NB4 (cell line): Measurements from ENCODE around the gene CD38.

Source experiments
- DNase-seq: peaks from one replicate; pipeline ENCODE4 v3.0.0; 2010; ENCODE audit warnings: low read depth
- H3K4me3 ChIP-seq: one replicate; pipeline ENCODE4 v1.5.1; 2011; ENCODE audit warnings: mild to moderate bottlenecking, low read depth, low read length, moderate library complexity
- CTCF ChIP-seq: IDR thresholded peaks from one replicate; pipeline ENCODE4 v1.5.1; 2012; ENCODE audit warnings: low read depth, low read length
- MAX ChIP-seq: IDR thresholded peaks from 2 replicates; pipeline ENCODE4 v1.6.1; 2011; ENCODE audit warnings: low read depth, low read length
- MYC ChIP-seq: IDR thresholded peaks from 2 replicates; pipeline ENCODE4 v1.6.1; 2011; ENCODE audit warnings: low read depth, low read length
- POLR2A ChIP-seq: IDR thresholded peaks from 2 replicates; pipeline ENCODE4 v1.6.1; 2011; ENCODE audit warnings: mild to moderate bottlenecking; ENCODE audit not compliant: insufficient read length; ENCODE audit errors: extremely low read depth

CD38 gene

GRCh38 chr4:15875663-15876460, 97.7 kb downstream of the CD38 start:
- TF ChIP-seq MYC (no peak), CTCF (no peak), MAX (no peak), POLR2A (no peak)
- no peak overlapping the region for H3K4me3 ChIP-seq
- DNase-seq: no peak

GRCh38 chr4:15878011-15878410, 99.9 kb downstream of the CD38 start:
- H3K4me3 ChIP-seq: no peak overlapping the region
- peak; percentile 29 for DNase-seq
- TF ChIP-seq MAX (no peak), POLR2A (no peak), MYC (no peak), CTCF (no peak)

GRCh38 chr4:15881820-15882219, 103.7 kb downstream of the CD38 start:
- no peak overlapping the region for H3K4me3 ChIP-seq
- no peak for DNase-seq
- TF ChIP-seq POLR2A (no peak), MAX (no peak), CTCF (no peak)

GRCh38 chr4:15882675-15883086, 104.6 kb downstream of the CD38 start:
- peak; percentile 89 for DNase-seq
- TF ChIP-seq MAX: peak; percentile 51; the same call in 1 of the 2 replicates
- peak; percentile 99 for TF ChIP-seq CTCF
- 0 out of 2 replicates have a peak, but pooled peaks have one; percentile 17 for TF ChIP-seq MYC
- TF ChIP-seq POLR2A: no peak

GRCh38 chr4:15883610-15884243, 105.6 kb downstream of the CD38 start:
- DNase-seq: no peak
- TF ChIP-seq POLR2A (no peak), MAX (no peak), CTCF (no peak), MYC (no peak)
- H3K4me3 ChIP-seq: no peak overlapping the region

More at GRCh38 chr4:15882675-15883086, 104.6 kb downstream of the CD38 start:
- no peak overlapping the region for H3K4me3 ChIP-seq
